IMR-90 (cell line): ENCODE data around the gene ARHGEF10L. TPM values are rescaled to one million over a fixed set of nuclear protein-coding genes. Genes with fewer than 3 reads are reported as not detected.

Experiments
- ATAC-seq: fragments of 200-7000 bp; cut with Tn5 transposase; 2 replicates; pipeline ENCODE4 v1.9.1; 2020; ENCODE audit warnings: low read depth, mild to moderate bottlenecking, moderate library complexity
- BruUV-seq: library from RNA; stranded (reverse); fragments of 400-500 nt; replicated peaks from 2 replicates; lab custom pipeline; 2021; lab: Mats Ljungman, UMichigan
- CTCF ChIA-PET: fragments of 300-600 bp; formaldehyde crosslinking; extraction: SDS; loops from one replicate; lab custom pipeline; 2021; ENCODE audit warnings: antibody characterized with exemption; lab: Yijun Ruan, JAX
- POLR2A ChIA-PET: fragments of 300-600 bp; sonication (Branson Sonifier 250); formaldehyde crosslinking; loops from one replicate; lab custom pipeline; 2022; ENCODE audit warnings: antibody characterized with exemption; ENCODE audit not compliant: unreplicated experiment; lab: Charles Lee
- DNase-seq: peaks from one replicate; pipeline ENCODE4 v3.0.0; 2013
- H2AFZ ChIP-seq: replicated peaks from 2 replicates; pipeline ENCODE3; 2013; ENCODE audit warnings: low read length, mild to moderate bottlenecking; ENCODE audit not compliant: poor library complexity
- H2AK5ac ChIP-seq: 2 replicates; pipeline ENCODE4 v1.6.1; 2013; ENCODE audit warnings: low read depth, low read length, inconsistent platforms
- H2AK9ac ChIP-seq: replicated peaks from 2 replicates; pipeline ENCODE3; 2013; ENCODE audit warnings: mild to moderate bottlenecking, low read depth, low read length, moderate library complexity; ENCODE audit not compliant: poor library complexity
- H2BK120ac ChIP-seq: 2 replicates; pipeline ENCODE4 v1.6.1; 2013; ENCODE audit warnings: low read depth, low read length, inconsistent platforms
- H2BK15ac ChIP-seq: 3 replicates; pipeline ENCODE4 v1.6.1; 2013; ENCODE audit warnings: low read depth, low read length, inconsistent platforms
- H2BK20ac ChIP-seq: 2 replicates; pipeline ENCODE4 v1.6.1; 2013; ENCODE audit warnings: low read depth, mild to moderate bottlenecking, inconsistent platforms, low read length, moderate library complexity
- H2BK5ac ChIP-seq: 2 replicates; pipeline ENCODE4 v1.6.1; 2013; ENCODE audit warnings: mild to moderate bottlenecking, low read depth, low read length, inconsistent platforms; ENCODE audit not compliant: poor library complexity, severe bottlenecking
- H3K14ac ChIP-seq: replicated peaks from 2 replicates; pipeline ENCODE4 v1.6.1; 2013; ENCODE audit warnings: low read depth, low read length, inconsistent platforms
- H3K18ac ChIP-seq: 2 replicates; pipeline ENCODE4 v1.6.1; 2013; ENCODE audit warnings: low read depth, low read length, control low read depth
- H3K23ac ChIP-seq: 2 replicates; pipeline ENCODE4 v1.6.1; 2013; ENCODE audit warnings: low read depth, low read length, inconsistent platforms
- H3K27ac ChIP-seq: 2 replicates; pipeline ENCODE4 v1.5.1; 2013; ENCODE audit warnings: mild to moderate bottlenecking, control low read depth, low read length; ENCODE audit not compliant: insufficient read depth
- H3K27me3 ChIP-seq: 2 replicates; pipeline ENCODE4 v1.6.1; 2013; ENCODE audit warnings: low read length; ENCODE audit not compliant: control insufficient read depth, insufficient read depth
- H3K36me3 ChIP-seq: 2 replicates; pipeline ENCODE4 v1.6.1; 2013; ENCODE audit warnings: low read length, mixed read lengths; ENCODE audit not compliant: control insufficient read depth, insufficient read depth
- H3K4ac ChIP-seq: 2 replicates; pipeline ENCODE4 v1.6.1; 2013; ENCODE audit warnings: low read depth, low read length, inconsistent platforms
- H3K4me1 ChIP-seq: 2 replicates; pipeline ENCODE4 v1.6.1; 2013; ENCODE audit warnings: low read length, mixed read lengths; ENCODE audit not compliant: control insufficient read depth, insufficient read depth
- H3K4me2 ChIP-seq: 2 replicates; pipeline ENCODE4 v1.6.1; 2013; ENCODE audit warnings: low read depth, mild to moderate bottlenecking, control low read depth, low read length, moderate library complexity
- H3K4me3 ChIP-seq: 2 replicates; pipeline ENCODE4 v1.5.1; 2013; ENCODE audit warnings: low read depth, mild to moderate bottlenecking, control low read depth, low read length, moderate library complexity; ENCODE audit not compliant: insufficient read depth
- H3K56ac ChIP-seq: 2 replicates; pipeline ENCODE4 v1.6.1; 2013; ENCODE audit warnings: low read length, inconsistent platforms; ENCODE audit not compliant: insufficient read depth; ENCODE audit errors: extremely low read depth
- H3K79me1 ChIP-seq, 2 experiments: 2 replicates each; pipeline ENCODE4 v1.6.1; 2013; ENCODE audit warnings: low read length in 2 of 2, inconsistent platforms in 1 of 2, low read depth in 1 of 2
- H3K9ac ChIP-seq: 2 replicates; pipeline ENCODE4 v1.6.1; 2013; ENCODE audit warnings: low read depth, low read length, control low read depth
- H3K9me1 ChIP-seq: 2 replicates; pipeline ENCODE4 v1.6.1; 2013; ENCODE audit warnings: low read length, inconsistent platforms; ENCODE audit not compliant: insufficient read depth
- H3K9me3 ChIP-seq: 2 replicates; pipeline ENCODE4 v1.6.1; 2013; ENCODE audit warnings: low read length; ENCODE audit not compliant: control insufficient read depth, insufficient read depth
- H4K20me1 ChIP-seq: 2 replicates; pipeline ENCODE4 v1.6.1; 2013; ENCODE audit warnings: low read length, inconsistent platforms; ENCODE audit not compliant: insufficient read depth
- H4K5ac ChIP-seq: 2 replicates; pipeline ENCODE4 v1.6.1; 2013; ENCODE audit warnings: mild to moderate bottlenecking, low read depth, low read length, control low read depth
- H4K8ac ChIP-seq, 2 experiments: 2 replicates each; pipeline ENCODE4 v1.6.1; 2013; ENCODE audit warnings: low read depth in 2 of 2, low read length in 2 of 2, control low read depth in 1 of 2, inconsistent platforms in 1 of 2
- H4K91ac ChIP-seq: 2 replicates; pipeline ENCODE4 v1.6.1; 2013; ENCODE audit warnings: low read depth, low read length, inconsistent platforms; ENCODE audit not compliant: insufficient read depth
- BHLHE40 ChIP-seq: fragments of 150-350 bp; IDR thresholded peaks from 2 replicates; pipeline ENCODE4 v1.6.1; 2016; ENCODE audit warnings: mild to moderate bottlenecking, low read depth, low read length
- CHD1 ChIP-seq: IDR thresholded peaks from 2 replicates; pipeline ENCODE4 v1.6.1; 2012; ENCODE audit warnings: low read depth, low read length, improper control_type of control experiment
- CTCF ChIP-seq: conservative IDR thresholded peaks from 2 replicates; pipeline ENCODE4 v1.5.1; 2012; ENCODE audit warnings: mild to moderate bottlenecking, low read depth, low read length, improper control_type of control experiment
- ELK1 ChIP-seq: fragments of 150-350 bp; IDR thresholded peaks from 2 replicates; pipeline ENCODE4 v1.6.1; 2016; ENCODE audit warnings: low read depth, mild to moderate bottlenecking, low read length, moderate library complexity, borderline replicate concordance
- MAFK ChIP-seq: IDR thresholded peaks from 2 replicates; pipeline ENCODE4 v1.6.1; 2012; ENCODE audit warnings: low read depth, low read length, improper control_type of control experiment
- MAZ ChIP-seq: IDR thresholded peaks from 2 replicates; pipeline ENCODE4 v1.6.1; 2012; ENCODE audit warnings: low read depth, mild to moderate bottlenecking, low read length, improper control_type of control experiment, moderate library complexity, borderline replicate concordance
- MXI1 ChIP-seq: IDR thresholded peaks from 2 replicates; pipeline ENCODE4 v1.6.1; 2012; ENCODE audit warnings: low read depth, mild to moderate bottlenecking, low read length, moderate library complexity, borderline replicate concordance
- POLR2A ChIP-seq: IDR thresholded peaks from 2 replicates; pipeline ENCODE4 v1.6.1; 2012; ENCODE audit warnings: mild to moderate bottlenecking, low read depth, low read length
- RAD21 ChIP-seq: IDR thresholded peaks from 2 replicates; pipeline ENCODE4 v1.6.1; 2012; ENCODE audit warnings: low read length, improper control_type of control experiment
- RCOR1 ChIP-seq: IDR thresholded peaks from 2 replicates; pipeline ENCODE4 v1.6.1; 2012; ENCODE audit warnings: mild to moderate bottlenecking, low read length, improper control_type of control experiment; ENCODE audit not compliant: insufficient replicate concordance
- USF2 ChIP-seq: fragments of 150-350 bp; IDR thresholded peaks from 2 replicates; pipeline ENCODE4 v1.6.1; 2017; ENCODE audit warnings: mild to moderate bottlenecking, antibody characterized with exemption, low read length, low read depth
- WGBS, 2 experiments: methylation state at CpG; one replicate each; pipeline versions ENCODE4 v1.1.5 to v1.1.7; 2013; ENCODE audit warnings: missing lambda C conversion rate in 2 of 2; ENCODE audit not compliant: insufficient read length in 1 of 2; ENCODE audit errors: extremely low coverage in 2 of 2; 5-methylcytosine and 5-hydroxymethylcytosine counted together
- dilution Hi-C: fragments of 300-500 bp; cut with HindIII; formaldehyde crosslinking; loops from one replicate; pipeline ENCODE4 v1.14.3; 2018; ENCODE audit warnings: low sequenced_read_pairs; ENCODE audit not compliant: unreplicated experiment
- in situ Hi-C: fragments of 300-500 bp; cut with MboI; formaldehyde crosslinking; loops from 3 replicates; pipeline ENCODE4 v1.14.3; 2019; ENCODE audit warnings: low sequenced_read_pairs, inconsistent platforms, mixed read lengths
- intact Hi-C: fragments of 100-400 bp; cut with micrococcal nuclease; formaldehyde crosslinking; loops from 2 replicates; pipeline ENCODE4 v1.10.0; 2022
- polyA plus RNA-seq, 3 experiments: library from polyadenylated mRNA; depleted of rRNA; stranded (reverse); fragments of >200 nt; gene quantifications; 2 replicates each; pipeline ENCODE4 v1.2.3, GENCODE V29; 2012; ENCODE audit warnings: low replicate concordance in 1 of 3
- total RNA-seq: library from RNA; depleted of rRNA; stranded (reverse); fragments of >200 nt; gene quantifications from 2 replicates; pipeline ENCODE4 v1.2.3, GENCODE V29; 2012

The ARHGEF10L gene
- total and polyA plus RNA-seq, 2 of the 4 experiments (the other 2 are of a cell fraction), result 4.8 to 12.4 TPM

GRCh38 chr1:17636612-17637011, 97.1 kb downstream of the ARHGEF10L start:
- dilution Hi-C loops (no loop called here), in situ Hi-C loops (no loop called here), intact Hi-C loops (no loop called here)
- Histone ChIP-seq H2AK5ac (peak overlapping the region; percentile 57; the same call in 1 of the 2 replicates), H4K5ac (no peak overlapping the region), H3K9me1 (peaks cover 18% of the 10 kb centered on the region), H3K27ac (no peak overlapping the region), H3K56ac (no peak overlapping the region), H4K91ac (0 out of 2 replicates have a peak overlapping the region, but pooled peaks have one; percentile 41), H3K36me3 (peaks cover 49% of the 10 kb centered on the region), H3K9me3 (no peaks in the 10 kb centered on the region), H2AFZ (no peak overlapping the region), H3K9ac (no peak overlapping the region), H3K4me3 (no peak overlapping the region), H2AK9ac (peak overlapping the region; percentile 16), H3K4ac (peak overlapping the region; percentile 58), H3K27me3 (no peaks in the 10 kb centered on the region), H3K14ac (no peak overlapping the region; the same call in 1 of the 2 replicates), H4K8ac (peak overlapping the region; percentile 26 to 65; a peak in 1 of 4 replicates), H3K23ac (no peak overlapping the region), H2BK20ac (peak overlapping the region; percentile 36; the same call in 1 of the 2 replicates), H3K4me2 (no peak overlapping the region), H3K18ac (no peak overlapping the region), H2BK120ac (no peak overlapping the region; the same call in 1 of the 2 replicates), H2BK15ac (no peak overlapping the region), H2BK5ac (no peak overlapping the region), H3K79me1 (peaks cover 0 to 5% of the 10 kb centered on the region in 2 experiments; a peak in 1 of 4 replicates), H4K20me1 (no peaks in the 10 kb centered on the region; the same call in 1 of the 2 replicates), H3K4me1 (peaks cover 10% of the 10 kb centered on the region)
- CTCF ChIA-PET, result no interaction called here
- ATAC-seq (peak; percentile 21), DNase-seq (peak; percentile 40)
- POLR2A ChIA-PET, result no interaction called here
- no peak for TF ChIP-seq BHLHE40
- no peak for TF ChIP-seq USF2
- no peak for TF ChIP-seq RCOR1
- no peak for TF ChIP-seq MXI1
- TF ChIP-seq RAD21, result no peak
- no peak for TF ChIP-seq ELK1
- no peak for TF ChIP-seq POLR2A
- no peak for TF ChIP-seq MAFK
- TF ChIP-seq MAZ, result no peak
- TF ChIP-seq CHD1, result no peak
- no peak for TF ChIP-seq CTCF
- WGBS, 2 experiments, result 76% methylated on average over 2 of the region's 3 CpGs; no CpG with 5 or more reads in 1 of the 2 experiments
- BruUV-seq, result no TSS peak
